GM21529 (cell line): ENCODE results near the gene ABCC9.

ENCODE experiments used
- ATAC-seq: cut with Tn5 transposase; IDR thresholded peaks from one replicate; pipeline ENCODE4 v1.9.1; 2021; ENCODE audit not compliant: unreplicated experiment

ABCC9 gene

GRCh38 chr12:21940549-21941505, at the start of gene ABCC9:
ABCC9 (minus strand) TSS chr12:21941426; CDS start chr12:21936674, 4,752 bp downstream.
- no peak for ATAC-seq

DNA sequence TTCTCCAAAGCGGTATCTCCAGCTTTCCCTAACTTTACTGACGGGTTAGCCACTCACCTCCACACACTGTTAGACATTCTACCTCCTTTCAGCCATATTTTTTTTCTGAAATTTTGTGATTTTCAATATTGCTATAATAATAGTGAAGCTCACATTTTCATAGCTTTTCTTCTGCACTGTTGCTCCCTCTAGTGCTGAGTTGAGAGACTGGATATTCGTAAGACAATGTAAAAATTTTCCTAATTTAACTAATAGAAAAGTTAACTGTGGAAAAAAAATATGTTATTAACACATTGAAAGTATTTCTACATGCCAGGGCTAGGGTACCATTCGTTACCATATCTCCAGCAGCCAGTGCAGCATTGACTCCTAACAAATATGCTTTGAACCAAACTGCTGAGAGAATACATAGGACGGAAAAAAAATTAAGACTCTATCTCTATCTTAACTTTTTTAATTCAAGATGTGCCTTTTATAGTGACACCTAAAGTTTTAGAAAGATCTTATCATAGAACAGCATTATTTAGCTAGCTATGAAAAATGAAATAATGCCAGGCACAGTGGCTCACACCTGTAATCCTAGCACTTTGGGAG, 48.7 kb upstream of the ABCC9 start:
- no peak for ATAC-seq

- no peak for ATAC-seq
These were observed 47.4 kb upstream of the ABCC9 start for GRCh38 chr12:21988619-21989018.

GRCh38 chr12:21987755-21988154, 46.5 kb upstream of the ABCC9 start:
- no peak for ATAC-seq

DNA sequence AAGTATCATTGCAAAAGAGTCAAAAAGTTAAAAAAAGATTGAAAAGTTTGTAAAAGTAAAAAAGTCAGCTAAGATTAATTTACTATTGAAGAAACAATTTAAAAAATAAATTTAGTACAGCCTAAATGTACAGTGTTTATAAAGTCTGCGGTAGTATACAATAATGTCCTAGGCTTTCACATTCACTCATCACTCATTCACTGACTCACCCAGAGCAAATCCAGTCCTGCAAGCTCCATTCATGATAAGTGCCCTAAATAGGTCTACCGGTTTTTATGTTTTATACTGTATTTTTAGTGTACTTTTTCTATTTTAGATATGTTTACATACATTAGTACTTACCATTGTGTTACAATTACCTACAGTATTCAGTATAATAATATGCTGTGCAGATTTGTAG, 43.9 kb upstream of the ABCC9 start:
- no peak for ATAC-seq

GRCh38 chr12:21984375-21984774, 43.1 kb upstream of the ABCC9 start:
- no peak for ATAC-seq

DNA sequence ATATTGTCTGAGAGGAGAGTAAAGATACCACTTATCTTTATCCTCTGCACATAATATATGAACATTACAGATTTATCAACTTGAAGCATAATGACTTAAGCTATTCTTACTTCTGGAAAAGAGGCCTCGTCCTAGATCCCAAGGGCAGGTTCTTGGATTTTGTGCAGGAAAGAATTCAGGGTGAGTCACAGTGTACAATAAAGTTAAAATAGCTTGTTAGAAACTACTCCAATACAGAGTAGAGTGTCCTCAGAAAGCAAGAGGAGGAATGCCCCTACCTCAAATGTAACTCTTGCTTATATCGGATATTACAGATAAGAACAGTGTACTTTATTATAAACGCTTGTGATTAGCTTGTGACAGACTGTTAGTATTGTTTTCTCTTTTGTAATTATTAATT, 41.9 kb upstream of the ABCC9 start:
- no peak for ATAC-seq

- no peak for ATAC-seq
These were observed 39.3 kb upstream of the ABCC9 start for GRCh38 chr12:21980544-21980943.

DNA sequence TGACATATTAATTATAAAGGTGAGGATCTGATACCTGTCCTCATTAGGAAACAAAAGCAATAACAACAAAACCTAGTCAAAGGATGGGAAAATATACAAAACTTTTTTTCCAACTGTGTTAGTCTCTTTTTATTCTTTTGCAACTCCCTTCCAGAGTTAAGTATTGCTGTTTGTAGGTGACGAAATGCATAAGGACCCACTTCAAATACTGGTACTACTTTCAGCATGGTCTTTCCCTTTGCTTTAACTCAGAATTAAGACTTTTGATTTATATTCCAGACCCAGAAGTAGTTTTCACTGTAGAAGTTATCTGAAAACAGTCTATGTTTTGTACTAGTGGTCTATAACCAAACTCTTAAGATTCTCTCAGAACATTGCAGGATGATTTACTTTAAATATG, 34.1 kb upstream of the ABCC9 start:
- ATAC-seq, result no peak

DNA sequence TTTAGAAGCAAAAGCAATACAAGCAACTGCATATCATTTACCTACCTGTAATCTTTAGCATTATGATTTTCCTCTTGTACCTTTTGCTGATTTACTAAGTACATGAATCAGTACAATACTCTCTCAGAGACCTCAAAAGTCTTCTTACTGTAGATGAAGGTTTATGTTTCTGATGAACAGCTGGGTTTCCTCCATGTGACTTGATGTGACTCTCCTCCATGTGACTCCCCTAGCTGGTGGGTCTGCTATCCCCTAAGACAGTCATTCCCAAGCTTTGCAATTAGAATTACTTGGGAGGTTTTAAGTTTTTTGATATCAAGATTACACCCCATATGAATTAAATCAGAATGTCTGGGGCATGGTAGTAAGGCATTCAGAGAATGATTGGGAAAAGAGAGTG, 32.0 kb upstream of the ABCC9 start:
- no peak for ATAC-seq

GRCh38 chr12:21972055-21972454, 30.8 kb upstream of the ABCC9 start:
- ATAC-seq, result no peak

GRCh38 chr12:21971344-21971743, 30.1 kb upstream of the ABCC9 start:
- no peak for ATAC-seq

DNA sequence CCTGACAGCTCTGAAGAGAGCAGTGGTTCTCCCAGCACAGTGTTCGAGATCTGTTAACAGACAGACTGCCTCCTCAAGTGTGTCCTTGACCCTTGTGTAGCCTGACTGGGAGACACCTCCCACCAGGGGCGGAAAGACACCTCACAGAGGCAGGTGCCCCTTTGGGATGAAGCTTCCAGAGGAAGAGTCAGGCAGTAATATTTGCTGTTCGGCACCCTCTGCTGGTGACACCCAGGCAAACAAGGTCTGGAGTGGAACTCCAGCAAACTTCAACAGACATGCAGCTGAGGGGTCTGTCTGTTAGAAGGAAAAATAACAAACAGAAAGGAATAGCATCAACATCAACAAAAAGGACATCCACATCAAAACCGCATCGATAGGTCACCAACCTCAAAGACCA, 21.6 kb upstream of the ABCC9 start:
- ATAC-seq, result no peak

GRCh38 chr12:21962236-21962635, 21.0 kb upstream of the ABCC9 start:
- no peak for ATAC-seq

- no peak for ATAC-seq
These were observed 9.4 kb upstream of the ABCC9 start for GRCh38 chr12:21950649-21951048.

GRCh38 chr12:21949036-21949435, 7.8 kb upstream of the ABCC9 start:
- ATAC-seq, result no peak

DNA sequence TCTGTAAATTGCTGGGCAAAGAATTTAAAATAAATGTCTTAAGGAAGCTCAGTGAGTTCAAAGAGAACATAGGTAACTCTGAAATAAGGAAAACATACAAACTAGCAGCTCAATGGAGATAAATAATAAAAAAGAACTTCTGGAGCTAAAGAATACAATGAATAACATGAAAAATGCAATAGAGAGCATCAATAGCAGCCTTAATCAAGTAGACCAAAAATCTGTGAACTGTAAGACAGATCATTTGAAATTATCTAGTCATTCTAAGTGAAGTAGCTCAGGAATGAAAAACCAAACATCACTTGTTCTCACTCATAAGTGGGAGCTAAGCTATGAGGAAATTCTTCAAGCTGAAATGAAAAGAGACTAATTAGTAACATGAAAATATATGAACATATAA, 5.8 kb upstream of the ABCC9 start:
- no peak for ATAC-seq

- ATAC-seq, result no peak
These were observed 3.8 kb upstream of the ABCC9 start for GRCh38 chr12:21945002-21945401.

- ATAC-seq, result no peak
These were observed 1.1 kb upstream of the ABCC9 start for GRCh38 chr12:21942377-21942703.

GRCh38 chr12:21941506-21942376, 515 bp upstream of the ABCC9 start:
- ATAC-seq, result no peak

DNA sequence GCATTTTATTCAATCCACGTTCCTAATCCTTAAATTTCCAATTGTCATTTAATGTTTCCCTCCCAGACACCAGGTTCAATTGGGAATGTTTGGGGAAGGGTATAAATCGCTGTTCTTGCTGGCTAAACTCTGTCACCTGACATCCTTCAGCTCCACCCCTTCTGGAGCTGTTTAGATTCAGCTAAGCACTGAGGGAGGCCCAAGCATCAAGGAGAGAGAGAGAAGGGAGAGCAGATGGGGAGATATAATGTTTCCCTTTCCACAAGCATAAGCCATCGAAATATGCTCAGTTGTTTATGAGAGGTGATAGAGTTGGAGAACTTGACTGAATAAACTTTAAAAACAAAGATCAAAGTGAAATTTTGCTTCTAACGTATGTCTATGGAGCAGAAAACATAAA, 1.8 kb downstream of the ABCC9 start:
- no peak for ATAC-seq

GRCh38 chr12:21938879-21939278, 2.3 kb downstream of the ABCC9 start:
- no peak for ATAC-seq
